ENCODE results near the gene ATP13A3.

The ATP13A3 gene

DNA sequence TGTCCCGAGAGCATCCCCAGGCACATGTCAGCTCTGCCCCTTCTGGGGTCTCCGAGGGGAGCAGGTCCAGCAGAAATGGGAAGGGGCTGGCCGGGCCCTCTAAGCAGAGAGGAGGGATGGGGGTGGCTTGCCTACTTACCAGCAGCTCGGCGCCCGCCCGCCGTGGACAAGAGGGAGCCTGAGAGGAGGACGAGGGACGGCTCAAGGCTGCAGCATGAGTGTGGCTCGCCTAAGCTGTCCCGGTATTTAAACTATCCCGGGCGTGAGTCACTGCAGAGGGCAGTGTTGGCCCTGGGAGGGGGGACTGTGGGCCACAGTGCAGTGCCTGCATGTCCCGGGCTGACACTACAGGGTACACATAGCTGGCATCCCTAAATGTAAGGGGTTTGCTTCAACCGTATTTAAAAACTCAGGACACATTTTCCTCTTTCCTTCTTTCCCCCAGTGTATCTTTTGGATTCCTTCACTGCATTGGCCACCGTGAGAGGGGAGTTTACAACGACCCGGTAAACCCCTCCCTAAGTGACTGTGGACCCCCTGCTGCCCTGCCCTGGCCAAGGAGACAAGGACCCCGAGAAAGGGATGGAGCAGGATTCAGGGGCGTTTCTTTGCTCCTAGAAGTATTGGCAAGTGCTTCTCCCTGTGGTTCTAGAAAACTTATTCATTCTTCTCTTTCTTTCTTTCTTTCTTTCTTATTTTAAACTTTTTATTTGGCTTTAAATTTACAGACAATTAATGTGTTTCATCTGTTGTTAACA, 117.1 kb downstream of the ATP13A3 start, which contains the start of gene LRRC15:
Gene LRRC15, minus strand, starts transcription at position 222 of the 758 bp plus-strand sequence. CDS start 8,700 bp downstream, outside the sequence.
- peak; percentile 89 for DNase-seq (ENCODE audit: low spot score)

DNA sequence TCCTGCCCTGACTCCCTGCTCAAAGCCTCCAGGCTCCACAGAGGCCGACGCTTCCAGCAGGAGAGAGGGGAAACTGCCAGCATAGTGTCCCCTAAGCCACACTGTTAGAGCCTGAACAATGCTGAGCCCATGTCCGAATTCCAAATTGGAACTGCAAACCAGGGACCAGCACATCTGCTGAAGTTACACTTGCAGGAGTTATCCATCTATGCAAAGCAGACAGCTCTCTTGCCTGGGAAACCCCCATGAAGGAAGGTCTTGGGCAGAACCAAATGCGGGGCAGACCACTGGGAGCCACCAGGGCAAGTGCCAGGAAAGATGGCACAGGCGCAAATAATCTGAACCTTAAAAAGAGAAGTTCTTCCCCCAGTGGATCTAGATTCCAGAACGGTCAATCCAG, 117.9 kb downstream of the ATP13A3 start:
- DNase-seq (ENCODE audit: low spot score): peak; percentile 20

DNA sequence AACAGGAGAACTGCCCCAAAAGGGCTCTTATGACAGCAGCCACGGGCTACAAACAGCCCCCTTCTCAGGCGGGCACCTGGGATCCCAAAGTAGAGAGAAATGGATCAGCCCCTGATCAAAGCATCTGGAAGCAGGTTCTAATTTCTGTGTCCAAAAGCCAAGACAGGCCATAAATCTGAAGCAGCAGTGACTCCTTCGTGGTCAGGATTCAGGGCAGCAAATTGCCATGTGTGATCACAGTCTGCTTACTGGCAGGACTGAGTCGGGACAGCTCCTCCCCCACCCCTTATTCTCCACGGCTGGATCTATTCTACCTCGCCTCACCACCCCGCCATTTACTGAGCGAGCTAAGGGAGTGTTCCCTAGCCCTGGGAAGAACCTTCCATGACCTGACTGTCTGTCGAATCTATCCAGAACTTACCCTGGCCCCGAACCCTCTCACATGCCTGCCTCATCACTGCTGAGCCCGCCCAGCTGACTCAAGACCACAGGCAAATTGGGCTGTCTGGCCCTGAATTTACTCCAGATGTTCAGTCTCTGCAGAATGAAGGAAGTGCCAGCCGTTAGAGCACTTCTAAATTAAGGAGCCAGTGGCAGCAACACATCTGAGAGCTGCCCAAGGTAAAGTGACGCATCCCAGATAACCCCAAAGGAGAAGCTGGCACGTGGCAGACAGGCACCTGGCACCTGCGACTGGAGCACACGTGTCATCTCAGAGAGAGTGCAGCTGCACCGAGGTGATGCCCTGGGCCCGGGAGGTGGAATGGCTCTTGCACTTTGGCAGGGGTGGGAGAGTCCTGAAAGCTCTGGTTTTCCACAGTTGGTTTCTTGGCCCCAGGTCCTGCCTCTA, 118.6 kb downstream of the ATP13A3 start:
- peak; percentile 87 for DNase-seq (ENCODE audit: low spot score)

DNA sequence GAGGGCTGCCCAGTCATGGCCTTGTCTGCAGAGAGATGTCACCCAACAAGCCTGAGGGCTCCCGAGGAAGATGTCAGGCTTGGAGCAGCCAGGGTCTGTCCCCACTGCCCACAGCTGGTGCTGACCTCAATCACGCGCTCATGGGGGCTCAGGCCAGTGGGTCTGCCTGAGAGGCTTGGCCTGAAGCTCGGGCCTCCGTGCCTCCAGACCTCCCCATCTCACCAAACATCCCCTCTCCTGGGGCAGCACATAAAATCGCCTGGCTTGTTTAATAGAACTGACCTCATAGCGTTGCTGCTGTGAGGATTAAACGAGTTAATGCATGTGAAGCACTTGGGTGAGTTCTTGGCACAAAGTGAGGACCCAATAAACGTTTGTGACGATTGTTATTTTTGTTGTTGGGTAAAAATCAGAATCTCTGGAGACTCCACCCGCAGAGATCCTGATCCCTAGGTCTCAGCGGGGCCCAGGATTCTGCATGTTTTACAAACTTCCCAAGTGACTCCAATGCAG, 120.8 kb downstream of the ATP13A3 start:
- no peak for DNase-seq (ENCODE audit: low spot score)

DNA sequence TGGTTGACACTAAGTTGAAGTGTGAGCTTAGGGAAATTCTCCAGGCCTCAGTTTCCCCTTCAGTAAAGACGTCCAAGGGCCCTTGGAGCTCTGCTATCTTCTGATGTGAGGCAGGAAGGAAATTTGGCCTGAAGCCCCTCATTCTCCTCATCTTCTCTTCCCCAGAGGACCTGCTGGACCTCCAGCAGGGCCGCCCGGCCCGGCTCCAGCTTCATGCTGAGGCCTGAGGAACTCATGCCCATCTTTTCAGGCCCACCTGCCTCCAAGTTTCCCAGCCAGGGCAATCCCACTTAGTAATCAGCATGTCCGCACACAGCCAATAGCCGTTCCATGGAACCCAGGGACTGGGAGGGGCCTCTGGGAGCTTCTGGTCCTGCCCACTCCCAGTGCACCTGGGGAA, 121.3 kb downstream of the ATP13A3 start:
- no peak for DNase-seq (ENCODE audit: low spot score)

DNA sequence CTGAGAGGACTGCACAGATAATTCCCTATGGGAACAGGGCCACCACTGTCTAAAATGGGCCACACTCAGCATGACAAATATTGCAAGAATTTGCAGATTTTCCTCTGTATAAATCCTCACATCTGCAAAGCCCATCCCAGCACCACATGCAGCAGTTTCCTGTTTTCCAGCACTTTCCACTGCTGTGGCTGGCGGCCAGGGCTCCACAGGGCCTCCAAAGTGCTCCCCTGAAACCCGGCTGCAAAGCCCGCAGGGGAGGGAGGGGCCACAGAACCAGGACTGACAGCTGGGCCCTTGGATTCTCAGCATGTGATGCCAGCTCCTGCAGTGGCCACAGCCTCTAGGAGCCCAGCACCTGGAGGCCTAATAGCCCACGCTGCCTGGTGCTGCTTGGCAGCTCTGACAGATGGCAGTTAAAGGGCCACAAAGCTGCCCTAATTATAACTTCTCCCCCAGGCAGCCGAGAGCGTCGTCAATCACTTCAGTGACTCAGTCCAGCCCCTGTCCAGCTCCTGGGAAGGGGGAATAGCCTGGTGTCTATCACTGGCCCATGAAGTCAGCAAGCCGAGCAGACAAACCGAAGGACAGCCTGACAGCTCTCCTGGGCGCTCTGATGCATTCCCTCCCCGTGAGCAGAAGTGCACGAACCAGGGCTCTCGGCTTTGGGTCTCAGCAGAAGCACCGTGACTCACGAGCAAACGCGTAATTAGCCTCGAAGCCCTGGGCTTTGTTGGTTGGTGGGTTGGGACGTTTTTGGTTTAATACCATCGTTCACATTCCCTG, 122.0 kb downstream of the ATP13A3 start:
- DNase-seq (ENCODE audit: low spot score): peak; percentile 86

DNA sequence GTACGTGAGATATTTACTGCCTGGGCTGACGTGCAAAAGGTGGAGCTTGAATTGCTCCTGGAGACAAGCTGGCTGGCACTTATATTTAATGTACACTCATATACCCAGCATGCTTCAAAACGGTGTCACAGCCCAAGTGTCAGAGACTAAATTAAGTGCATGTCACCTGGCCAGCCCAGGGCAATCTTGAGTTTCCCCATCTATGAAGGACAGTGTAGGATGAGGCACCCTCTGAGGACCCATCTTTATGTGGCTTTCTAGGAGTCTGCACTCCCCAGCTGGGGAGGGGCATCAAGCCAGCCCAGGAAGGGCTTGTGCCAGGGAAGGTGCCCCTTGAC, 122.5 kb downstream of the ATP13A3 start:
- DNase-seq (ENCODE audit: low spot score): no peak

DNA sequence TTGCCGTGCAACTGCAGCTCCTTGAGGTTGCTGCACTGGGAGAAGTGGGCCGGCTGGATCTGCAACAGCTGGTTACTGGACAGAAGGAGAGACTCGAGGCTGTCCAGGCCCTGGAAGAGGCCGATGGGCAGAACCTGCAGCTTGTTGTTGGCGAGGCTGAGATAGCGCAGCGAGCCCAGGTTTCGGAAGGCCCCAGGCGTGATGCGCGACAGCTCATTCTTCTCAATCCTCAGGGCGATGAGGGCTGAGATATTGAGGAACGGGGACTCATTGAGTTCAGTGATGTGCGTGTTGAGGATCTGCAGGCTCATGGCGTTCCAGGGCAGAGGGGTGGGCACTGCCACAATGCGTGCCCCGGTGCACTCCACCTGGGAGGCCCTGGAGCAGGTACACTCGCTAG, 126.2 kb downstream of the ATP13A3 start:
- DNase-seq (ENCODE audit: low spot score): no peak

DNA sequence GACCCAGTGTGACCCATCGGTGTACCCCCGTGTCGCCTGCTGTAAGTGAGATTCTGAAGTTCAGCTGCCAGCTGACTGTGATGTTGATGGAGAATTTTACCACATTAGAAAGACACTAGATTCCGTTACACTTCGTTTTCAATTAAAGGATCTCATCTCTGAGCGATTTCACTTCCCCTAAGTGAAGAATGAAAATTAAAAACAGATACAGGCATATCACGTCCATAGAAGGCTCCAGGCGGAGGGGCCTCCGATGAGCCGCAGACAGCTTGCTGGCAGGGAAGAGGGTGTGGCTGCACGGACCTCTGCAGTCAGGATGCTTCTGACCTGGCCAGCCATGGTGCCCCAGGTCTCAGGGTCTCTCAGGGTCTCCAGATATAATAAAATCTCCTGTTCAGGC, 129.1 kb downstream of the ATP13A3 start:
- no peak for DNase-seq (ENCODE audit: low spot score)

DNA sequence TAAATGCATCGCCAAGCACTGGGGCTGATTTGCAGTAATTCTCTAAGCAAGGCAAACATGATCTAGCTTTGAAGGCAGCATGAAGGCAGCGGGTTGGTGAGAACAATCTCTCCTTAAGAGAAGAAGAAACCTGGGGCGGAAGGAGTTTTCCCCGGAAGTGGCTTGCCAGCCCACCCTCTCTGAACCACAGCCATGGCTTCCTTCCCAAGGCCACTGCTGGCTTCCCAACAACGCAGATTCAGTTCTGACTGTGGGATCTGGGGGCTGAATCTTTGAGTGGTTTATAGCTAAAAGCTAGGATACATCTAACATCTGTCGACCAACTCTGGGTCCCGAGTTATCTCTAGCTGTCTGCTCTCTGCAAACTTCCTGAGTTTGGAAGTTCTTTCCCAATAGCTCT, 131.4 kb downstream of the ATP13A3 start:
- no peak for DNase-seq (ENCODE audit: low spot score)

DNA sequence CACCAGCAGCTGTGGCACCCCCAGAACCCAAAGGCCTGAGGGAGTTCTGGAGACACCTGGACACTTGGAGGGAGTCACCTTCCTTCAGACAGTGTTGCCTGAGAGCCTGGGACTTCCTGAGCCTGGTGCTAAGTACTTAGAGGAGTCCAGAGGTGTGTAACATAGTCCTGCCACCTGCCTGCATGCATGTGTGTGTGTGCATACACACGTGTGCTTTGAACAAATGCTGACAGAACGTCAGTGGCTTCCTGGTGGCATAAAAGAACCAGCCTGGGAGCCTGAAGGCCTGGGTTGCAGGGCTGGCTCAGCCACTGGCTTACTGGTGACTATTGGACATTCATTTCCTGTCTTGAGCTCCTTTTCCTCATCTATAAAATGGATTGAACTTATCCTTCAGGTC, 132.5 kb downstream of the ATP13A3 start:
- no peak for DNase-seq (ENCODE audit: low spot score)

Measured in GM03348 (cell line).